ENCODE data around the gene PARD6B.
"Not testable (repeated sequence)": the region's sequence is repeated elsewhere in the genome, so short reads cannot be mapped to it uniquely, and the experiment has no call there.

Gene PARD6B

GRCh38 chr20:50747275-50747674 lies 15.9 kb downstream of the PARD6B start:
- no peak for DNase-seq

GRCh38 chr20:50750145-50750671 lies 18.8 kb downstream of the PARD6B start:
- DNase-seq, result no peak

- no peak for DNase-seq
Observed at GRCh38 chr20:50753152-50753551, 21.8 kb downstream of the PARD6B start.

- no peak for DNase-seq
Observed at GRCh38 chr20:50754420-50754819, 23.0 kb downstream of the PARD6B start.

- DNase-seq, result no peak
Observed at GRCh38 chr20:50756447-50756846, 25.1 kb downstream of the PARD6B start.

- DNase-seq, result no peak
Observed at GRCh38 chr20:50758469-50758868, 27.1 kb downstream of the PARD6B start.

GRCh38 chr20:50758992-50759391 lies 27.6 kb downstream of the PARD6B start:
- no peak for DNase-seq

- no peak for DNase-seq
Observed at GRCh38 chr20:50759678-50760077, 28.3 kb downstream of the PARD6B start.

GRCh38 chr20:50762045-50762422 lies 30.7 kb downstream of the PARD6B start:
- no peak for DNase-seq

- peak; percentile 58 for DNase-seq
Observed at GRCh38 chr20:50762435-50763220, 31.2 kb downstream of the PARD6B start.

- DNase-seq, result not testable (repeated sequence)
Observed at GRCh38 chr20:50763550-50764458, 32.4 kb downstream of the PARD6B start.

GRCh38 chr20:50765251-50765650 lies 33.9 kb downstream of the PARD6B start:
- not testable (repeated sequence) for DNase-seq

GRCh38 chr20:50765674-50766073 lies 34.3 kb downstream of the PARD6B start:
- DNase-seq, result no peak

- not testable (repeated sequence) for DNase-seq
Observed at GRCh38 chr20:50766955-50767809, 35.8 kb downstream of the PARD6B start.

- DNase-seq, result not testable (repeated sequence)
Observed at GRCh38 chr20:50768991-50769390, 37.6 kb downstream of the PARD6B start.

- DNase-seq, result not testable (repeated sequence)
Observed at GRCh38 chr20:50769551-50770085, 38.2 kb downstream of the PARD6B start.

GRCh38 chr20:50771419-50772080 lies 40.2 kb downstream of the PARD6B start:
- not testable (repeated sequence) for DNase-seq

- DNase-seq, result no peak
Observed at GRCh38 chr20:50772420-50773185, 41.2 kb downstream of the PARD6B start.

- DNase-seq, result no peak
Observed at GRCh38 chr20:50774515-50774914, 43.1 kb downstream of the PARD6B start.

- DNase-seq, result no peak
Observed at GRCh38 chr20:50776122-50776817, 44.9 kb downstream of the PARD6B start.
